Sigmoid colon (tissue), 7 donors: ENCODE results near the gene B3GALNT2. TPM values are rescaled to one million over a fixed set of nuclear protein-coding genes. Genes with fewer than 3 reads are reported as not detected.

ENCODE experiments used
- DNase-seq: peaks from one replicate; pipeline ENCODE4 v3.0.0-alpha.2; 2019
- H3K27ac ChIP-seq, 4 donors: fragments of 200-600 bp; sonication (generic); one replicate each; pipeline ENCODE4 v1.5.1; 2016 to 2019; ENCODE audit warnings: mild to moderate bottlenecking in 1 of 4
- H3K27me3 ChIP-seq, 3 donors: fragments of 200-600 bp; sonication (generic); one replicate each; pipeline ENCODE4 v1.5.1; 2019; ENCODE audit warnings: mild to moderate bottlenecking in 1 of 3
- H3K36me3 ChIP-seq, 4 donors: fragments of 200-600 bp; sonication (generic); one replicate each; pipeline ENCODE4 v1.5.1; 2016 to 2019
- H3K4me1 ChIP-seq, 4 donors: fragments of 200-600 bp; sonication (generic); one replicate each; pipeline ENCODE4 v1.5.1; 2017 to 2019
- H3K4me3 ChIP-seq, 4 donors: fragments of 200-600 bp; sonication (generic); one replicate each; pipeline ENCODE4 v1.5.1; 2017 to 2019; ENCODE audit warnings: mild to moderate bottlenecking in 2 of 4, moderate library complexity in 1 of 4
- H3K9me3 ChIP-seq, 4 donors: fragments of 200-600 bp in 3 of 4; sonication (generic) in 3 of 4; one replicate each; pipeline versions ENCODE4 v1.5.1 to v1.6.1; 2013 to 2019
- EP300 ChIP-seq, 4 donors: sonication (generic); formaldehyde crosslinking; IDR thresholded peaks; one replicate each; pipeline ENCODE4 v1.6.1; 2017; ENCODE audit warnings: antibody characterized with exemption in 4 of 4
- POLR2A ChIP-seq, 2 donors: fragments of 450-650 bp; IDR thresholded peaks; one replicate each; pipeline ENCODE4 v1.6.1; 2016; ENCODE audit warnings: antibody characterized with exemption in 2 of 2, mild to moderate bottlenecking in 2 of 2, moderate library complexity in 2 of 2
- POLR2AphosphoS5 ChIP-seq, 4 donors: sonication (generic); formaldehyde crosslinking; IDR thresholded peaks; one replicate each; pipeline ENCODE4 v1.6.1; 2017; ENCODE audit warnings: antibody characterized with exemption in 4 of 4
- WGBS, 2 donors: extraction: QIAGEN DNeasy Blood & Tissue Kit; methylation state at CpG; one replicate each; pipeline ENCODE4 v1.1.7; 2013; 5-methylcytosine and 5-hydroxymethylcytosine counted together
- intact Hi-C: fragments of 100-400 bp; cut with DNase I; formaldehyde crosslinking; loops from one replicate; pipeline ENCODE4 v1.15.1; 2023
- polyA plus RNA-seq, 3 donors: library from polyadenylated mRNA; stranded (reverse); fragments of 200-250 nt; gene quantifications; one replicate each; pipeline ENCODE4 v1.2.3, GENCODE V29; 2013
- total RNA-seq, 4 donors: library from RNA; depleted of rRNA; stranded (reverse); fragments of >200 nt; gene quantifications; one replicate each; pipeline ENCODE4 v1.1.0, GENCODE V29; 2016
- TF ChIP-seq, protein P1 (sequence below), 4 experiments: fragments of 450-650 bp in 3 of 4; fragments of 200-600 bp in 1 of 4; IDR thresholded peaks; one replicate each; pipeline ENCODE4 v1.5.1; 2016 to 2019; ENCODE audit warnings: antibody characterized with exemption in 4 of 4, mild to moderate bottlenecking in 3 of 4, moderate library complexity in 2 of 4
- donor health status: healthy with polysubstance abuse.
- donor health status: Bipolar disorder and iron deficiency.
- donor health status: healthy.

Gene B3GALNT2
- total and polyA plus RNA-seq, 7 donors = 1.8 to 58.7 (median 38.5) TPM

DNA sequence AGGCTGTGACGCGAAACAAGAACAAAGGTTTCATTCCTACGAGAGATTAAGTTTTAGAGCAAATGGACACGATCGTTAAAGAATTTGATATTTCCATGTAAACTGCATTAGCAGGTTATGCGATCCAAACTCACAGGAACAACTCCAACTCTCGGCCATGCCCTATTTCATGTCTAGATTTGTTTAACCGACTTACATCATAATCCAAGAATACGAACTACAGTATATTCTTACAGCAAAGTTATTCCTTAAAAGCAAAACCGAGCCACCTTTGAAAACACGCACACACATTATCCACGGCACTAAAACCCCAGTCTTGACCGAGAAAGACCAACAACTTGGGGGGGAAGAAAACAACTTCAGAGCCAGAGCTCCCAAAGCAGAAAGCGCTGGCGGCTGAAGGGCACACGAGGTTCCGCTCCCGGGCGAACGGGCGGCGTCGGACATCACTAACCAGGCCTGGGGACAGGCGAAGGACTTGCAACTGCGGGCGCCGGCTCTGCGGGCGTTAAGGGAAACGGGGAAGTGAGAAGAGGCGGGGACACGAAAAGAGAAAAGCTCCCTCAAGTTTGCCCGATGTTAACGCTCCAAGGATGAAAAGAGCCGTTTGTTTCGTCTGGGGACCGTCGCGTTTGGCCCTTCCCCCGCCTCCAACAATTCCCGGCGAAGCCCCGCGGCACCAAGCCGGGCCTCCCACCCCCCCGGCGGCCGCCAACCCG is 690 bp downstream of the B3GALNT2 start:
- H3K27ac ChIP-seq = peak overlapping the region; percentile 98 to 100 (median 100)
- no peaks in the 10 kb centered on the region for H3K36me3 ChIP-seq
- intact Hi-C loops = loop anchor here (5.0 to 10.0 kb wide), 2 partner anchors 176 to 561 kb away; partner anchors contain the start of genes ARID4B, GGPS1 and NID1
- H3K27me3 ChIP-seq = no peaks in the 10 kb centered on the region
- peaks cover 0 to 37% (median 20%) of the 10 kb centered on the region in 4 donors for H3K4me1 ChIP-seq
- no peaks in the 10 kb centered on the region for H3K9me3 ChIP-seq
- 1% methylated on average over 49 of the region's 49 CpGs for WGBS, 2 donors
- peak; percentile 77 for DNase-seq
- H3K4me3 ChIP-seq = peak overlapping the region; percentile 73 to 92 (median 84)
- TF ChIP-seq, protein P1, sequence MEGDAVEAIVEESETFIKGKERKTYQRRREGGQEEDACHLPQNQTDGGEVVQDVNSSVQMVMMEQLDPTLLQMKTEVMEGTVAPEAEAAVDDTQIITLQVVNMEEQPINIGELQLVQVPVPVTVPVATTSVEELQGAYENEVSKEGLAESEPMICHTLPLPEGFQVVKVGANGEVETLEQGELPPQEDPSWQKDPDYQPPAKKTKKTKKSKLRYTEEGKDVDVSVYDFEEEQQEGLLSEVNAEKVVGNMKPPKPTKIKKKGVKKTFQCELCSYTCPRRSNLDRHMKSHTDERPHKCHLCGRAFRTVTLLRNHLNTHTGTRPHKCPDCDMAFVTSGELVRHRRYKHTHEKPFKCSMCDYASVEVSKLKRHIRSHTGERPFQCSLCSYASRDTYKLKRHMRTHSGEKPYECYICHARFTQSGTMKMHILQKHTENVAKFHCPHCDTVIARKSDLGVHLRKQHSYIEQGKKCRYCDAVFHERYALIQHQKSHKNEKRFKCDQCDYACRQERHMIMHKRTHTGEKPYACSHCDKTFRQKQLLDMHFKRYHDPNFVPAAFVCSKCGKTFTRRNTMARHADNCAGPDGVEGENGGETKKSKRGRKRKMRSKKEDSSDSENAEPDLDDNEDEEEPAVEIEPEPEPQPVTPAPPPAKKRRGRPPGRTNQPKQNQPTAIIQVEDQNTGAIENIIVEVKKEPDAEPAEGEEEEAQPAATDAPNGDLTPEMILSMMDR (IDR thresholded peaks at IDR 0.05) = no peak
- TF ChIP-seq POLR2A (IDR thresholded peaks at IDR 0.05) (peak in 1 of 2 donors; percentile 12), EP300 (IDR thresholded peaks at IDR 0.05) (no peak), POLR2AphosphoS5 (IDR thresholded peaks at IDR 0.05) (peak; percentile 21 to 54 (median 22))

DNA sequence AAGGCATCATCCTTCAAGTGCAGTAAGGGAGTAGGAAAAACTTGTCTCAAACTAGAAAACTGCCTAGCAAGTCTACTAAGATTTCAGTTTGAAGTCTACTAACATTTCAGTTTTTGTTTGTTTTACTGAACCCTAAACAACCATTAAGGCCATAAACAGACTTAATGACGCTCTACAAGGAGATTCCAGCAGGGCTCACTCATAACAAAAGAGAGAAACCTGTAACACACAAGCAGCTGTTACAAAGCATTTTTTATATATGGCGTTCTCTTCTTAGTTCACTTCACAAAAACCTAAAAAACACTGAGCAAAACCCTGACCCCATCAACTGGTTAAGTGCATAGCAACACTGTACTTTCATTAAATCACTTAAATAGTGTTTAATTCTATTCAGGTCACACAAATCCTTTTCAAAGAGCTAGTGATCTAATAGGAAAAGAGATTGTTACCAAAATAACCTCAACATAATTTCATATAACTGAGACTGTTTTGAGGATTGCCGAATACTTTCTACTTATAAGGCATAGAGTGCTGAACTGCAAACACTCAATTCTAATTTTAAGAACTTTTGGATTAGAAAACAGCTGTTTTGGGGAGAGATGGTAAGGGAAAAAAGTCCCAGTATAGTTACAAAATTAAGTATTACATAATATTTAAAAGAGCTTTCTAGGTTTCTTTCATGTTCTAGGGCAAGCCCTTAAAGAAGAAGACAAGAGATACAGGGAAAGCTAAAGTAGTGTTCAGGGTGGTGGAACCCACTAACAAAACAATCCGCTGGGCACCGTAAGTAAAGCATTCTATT is 1.4 kb downstream of the B3GALNT2 start:
- 8 to 23% methylated on average over 5 of the region's 5 CpGs for WGBS, 2 donors
- H3K4me1 ChIP-seq = peaks cover 0 to 37% (median 20%) of the 10 kb centered on the region in 4 donors
- TF ChIP-seq POLR2AphosphoS5 (IDR thresholded peaks at IDR 0.05) (no peak), EP300 (IDR thresholded peaks at IDR 0.05) (no peak), POLR2A (IDR thresholded peaks at IDR 0.05) (no peak)
- TF ChIP-seq, protein P1 (IDR thresholded peaks at IDR 0.05) = no peak

DNA sequence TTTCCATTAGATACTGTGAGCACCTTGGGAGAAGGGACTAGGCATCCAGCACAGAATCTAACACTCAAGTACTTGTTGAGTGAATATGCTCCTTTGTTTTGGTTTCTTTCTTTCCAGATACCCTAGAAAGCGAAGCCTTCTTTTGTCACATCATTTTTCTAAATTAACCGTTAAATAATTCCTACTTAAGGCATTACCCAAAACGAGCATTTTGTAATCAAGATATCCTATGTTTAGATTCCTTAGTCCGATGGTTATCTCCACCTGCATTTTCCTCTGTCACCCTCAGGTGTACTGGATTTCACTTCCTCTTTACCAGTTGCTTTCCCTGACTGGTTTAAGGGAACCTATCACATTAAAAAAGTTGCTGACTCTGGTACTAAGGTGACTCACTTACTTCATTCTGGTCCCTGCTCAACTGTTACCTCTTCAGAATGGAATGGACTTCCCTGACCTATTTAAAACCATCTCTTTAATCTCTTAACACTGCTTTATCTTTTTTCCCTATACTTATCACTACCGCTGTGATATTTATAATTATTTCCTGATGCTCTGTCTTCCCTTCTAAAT is 3.2 kb downstream of the B3GALNT2 start:
- no peak overlapping the region for H3K4me3 ChIP-seq
- peak overlapping the region; percentile 98 to 100 (median 100) for H3K27ac ChIP-seq
- no peaks in the 10 kb centered on the region for H3K27me3 ChIP-seq
- no peaks in the 10 kb centered on the region for H3K9me3 ChIP-seq
- no peak for DNase-seq
- H3K36me3 ChIP-seq = no peaks in the 10 kb centered on the region
- intact Hi-C loops = loop anchor here (5.0 to 10.0 kb wide), 2 partner anchors 174 to 564 kb away; partner anchors contain the start of genes ARID4B, GGPS1 and NID1
- TF ChIP-seq EP300 (IDR thresholded peaks at IDR 0.05) = no peak
- TF ChIP-seq, protein P1 (IDR thresholded peaks at IDR 0.05) = no peak
- no peak for TF ChIP-seq POLR2A (IDR thresholded peaks at IDR 0.05)
- no peak for TF ChIP-seq POLR2AphosphoS5 (IDR thresholded peaks at IDR 0.05)
- H3K4me1 ChIP-seq = peaks cover 0 to 35% (median 19%) of the 10 kb centered on the region in 4 donors
- WGBS, 2 donors = 73 to 87% methylated on average over 5 of the region's 5 CpGs

More for the DNA sequence above, 1.4 kb downstream of the B3GALNT2 start:
- Histone ChIP-seq H3K27me3 (no peaks in the 10 kb centered on the region), H3K4me3 (peak overlapping the region; percentile 73 to 92 (median 84)), H3K27ac (peak overlapping the region; percentile 98 to 100 (median 100)), H3K36me3 (no peaks in the 10 kb centered on the region), H3K9me3 (no peaks in the 10 kb centered on the region)
- intact Hi-C loops = loop anchor here (5.0 to 10.0 kb wide), 2 partner anchors 176 to 562 kb away; partner anchors contain the start of genes ARID4B, GGPS1 and NID1
- no peak for DNase-seq

DNA sequence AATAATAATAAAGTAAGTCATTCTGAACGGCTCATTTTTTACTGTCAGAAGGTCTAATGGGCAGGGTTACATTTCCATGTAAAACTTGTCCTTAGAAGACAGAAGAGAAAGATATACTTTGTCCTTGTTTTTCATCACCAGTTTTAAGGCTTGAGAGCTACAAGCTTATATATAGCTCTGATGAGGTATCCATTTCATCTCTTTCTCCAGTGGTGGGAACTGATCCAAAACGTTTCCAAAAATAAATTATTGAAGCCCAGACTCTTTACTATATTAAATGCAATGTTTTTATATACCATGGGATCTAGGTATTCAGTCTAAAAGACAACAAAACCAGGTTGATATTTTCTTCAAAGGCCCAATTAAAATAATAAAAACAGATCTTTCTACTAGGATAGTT is 8.7 kb downstream of the B3GALNT2 start:
- WGBS, 2 donors = 81 to 85% methylated on average over 2 of the region's 2 CpGs
- TF ChIP-seq POLR2A (IDR thresholded peaks at IDR 0.05) = no peak
- TF ChIP-seq, protein P1 (IDR thresholded peaks at IDR 0.05) = no peak
- TF ChIP-seq EP300 (IDR thresholded peaks at IDR 0.05) = no peak
- TF ChIP-seq POLR2AphosphoS5 (IDR thresholded peaks at IDR 0.05) = no peak
- H3K27ac ChIP-seq = no peak overlapping the region
- no peak for DNase-seq
- no peak overlapping the region for H3K4me3 ChIP-seq
- no peaks in the 10 kb centered on the region for H3K27me3 ChIP-seq
- no peaks in the 10 kb centered on the region for H3K9me3 ChIP-seq
- intact Hi-C loops = no loop called here
- H3K36me3 ChIP-seq = peaks cover 7 to 27% (median 15%) of the 10 kb centered on the region in 4 donors
- peaks cover 0 to 11% (median 7%) of the 10 kb centered on the region in 4 donors for H3K4me1 ChIP-seq
